Esophagus muscularis mucosa (tissue), 4 donors: ENCODE data around the gene PLEKHH1. TPM values are rescaled to one million over a fixed set of nuclear protein-coding genes. Genes with fewer than 3 reads are reported as not detected.
A peak's percentile ranks its signal among the peaks of the same experiment; 100 is the strongest.

Experiments used
- DNase-seq: peaks from one replicate; pipeline ENCODE4 v3.0.0-alpha.2; 2017; ENCODE audit errors: extremely low spot score
- H3K27ac ChIP-seq, 4 donors: fragments of 200-600 bp; sonication (generic); replicated peaks in 1 of 4; 1 replicate in 3 of 4; 2 replicates in 1 of 4; pipeline ENCODE4 v1.5.1; 2016 to 2019; ENCODE audit warnings: mild to moderate bottlenecking in 1 of 4
- H3K27me3 ChIP-seq, 4 donors: fragments of 200-600 bp; sonication (generic); one replicate each; pipeline versions ENCODE4 v1.5.1 to v1.6.0; 2016 to 2019
- H3K36me3 ChIP-seq, 4 donors: fragments of 200-600 bp; sonication (generic); one replicate each; pipeline ENCODE4 v1.5.1; 2016 to 2019
- H3K4me1 ChIP-seq, 4 donors: fragments of 200-600 bp; sonication (generic); one replicate each; pipeline ENCODE4 v1.5.1; 2016 to 2019
- H3K4me3 ChIP-seq, 4 donors: fragments of 200-600 bp; sonication (generic); 1 replicate in 2 of 4; 2 replicates in 2 of 4; pipeline ENCODE4 v1.5.1; 2016 to 2019; ENCODE audit warnings: mild to moderate bottlenecking in 4 of 4, moderate library complexity in 1 of 4
- H3K9me3 ChIP-seq, 4 donors: fragments of 200-600 bp; sonication (generic); 1 replicate in 3 of 4; 2 replicates in 1 of 4; pipeline ENCODE4 v1.5.1; 2016 to 2019
- CTCF ChIP-seq, 3 experiments: fragments of 200-600 bp in 2 of 3; fragments of 450-650 bp in 1 of 3; sonication (generic) in 2 of 3; IDR thresholded peaks; one replicate each; pipeline ENCODE4 v1.5.1; 2017 to 2019; ENCODE audit warnings: antibody characterized with exemption in 3 of 3, mild to moderate bottlenecking in 2 of 3, moderate library complexity in 1 of 3
- EP300 ChIP-seq: sonication (generic); formaldehyde crosslinking; IDR thresholded peaks from one replicate; pipeline ENCODE4 v1.6.1; 2017; ENCODE audit warnings: antibody characterized with exemption
- POLR2A ChIP-seq: fragments of 450-650 bp; IDR thresholded peaks from one replicate; pipeline ENCODE4 v1.6.1; 2017; ENCODE audit warnings: antibody characterized with exemption, moderate library complexity, mild to moderate bottlenecking, low read depth
- POLR2AphosphoS5 ChIP-seq, 2 donors: sonication (generic); formaldehyde crosslinking; IDR thresholded peaks; one replicate each; pipeline ENCODE4 v1.6.1; 2017; ENCODE audit warnings: antibody characterized with exemption in 2 of 2
- WGBS: methylation state at CpG from one replicate; pipeline ENCODE4 v1.1.5; 2018; 5-methylcytosine and 5-hydroxymethylcytosine counted together
- intact Hi-C: fragments of 100-400 bp; cut with DNase I; formaldehyde crosslinking; loops from one replicate; pipeline ENCODE4 v1.15.1; 2023
- total RNA-seq, 4 donors: library from RNA; depleted of rRNA; stranded (reverse); fragments of >200 nt; gene quantifications; one replicate each; pipeline versions ENCODE4 v1.1.0 to v1.2.1, GENCODE V29; 2016

The PLEKHH1 gene
- total RNA-seq, 4 donors from 2014 or later, result 1.7 to 3.8 (median 2.4) TPM

- Histone ChIP-seq H3K27ac (no peak overlapping the region), H3K9me3 (no peaks in the 10 kb centered on the region), H3K36me3 (peaks cover 0 to 11% (median 0%) of the 10 kb centered on the region in 4 donors), H3K4me3 (no peak overlapping the region), H3K27me3 (no peaks in the 10 kb centered on the region), H3K4me1 (peaks cover 0 to 18% (median 2%) of the 10 kb centered on the region in 4 donors)
- 93% methylated on average over 4 of the region's 4 CpGs for WGBS
- DNase-seq, result no peak
- intact Hi-C loops, result no loop called here
- TF ChIP-seq CTCF (IDR thresholded peaks at IDR 0.05) (no peak), EP300 (no peak), POLR2A (no peak), POLR2AphosphoS5 (IDR thresholded peaks at IDR 0.05) (no peak)
Measured at GRCh38 chr14:67487332-67487731, 45.8 kb upstream of the PLEKHH1 start.

GRCh38 chr14:67487937-67488893 is 44.9 kb upstream of the PLEKHH1 start, which contains the start of gene TMEM229B:
Gene TMEM229B (minus strand): TSS chr14:67488721. CDS start chr14:67473923, 14,798 bp downstream.
- peak within 1 kb of the TSS in 3 of 4 donors; percentile 13 to 42 (median 25) for H3K27ac ChIP-seq
- H3K9me3 ChIP-seq, result peaks cover 0 to 7% (median 4%) of the 10 kb centered on the region in 4 donors
- peaks cover 0 to 11% (median 0%) of the 10 kb centered on the region in 4 donors for H3K36me3 ChIP-seq
- TF ChIP-seq EP300 (no peak), POLR2AphosphoS5 (IDR thresholded peaks at IDR 0.05) (no peak), POLR2A (no peak), CTCF (IDR thresholded peaks at IDR 0.05) (no peak)
- H3K4me3 ChIP-seq, result peak within 1 kb of the TSS; percentile 34 to 52 (median 39)
- WGBS, result 76% methylated on average over 13 of the region's 13 CpGs
- H3K27me3 ChIP-seq, result no peaks in the 10 kb centered on the region
- DNase-seq, result no peak
- peaks cover 0 to 18% (median 2%) of the 10 kb centered on the region in 4 donors for H3K4me1 ChIP-seq
- intact Hi-C loops, result no loop called here

GRCh38 chr14:67490196-67490595 is 42.9 kb upstream of the PLEKHH1 start:
- DNase-seq, result no peak
- peaks cover 0 to 15% (median 11%) of the 10 kb centered on the region in 4 donors for H3K9me3 ChIP-seq
- no peak overlapping the region for H3K4me3 ChIP-seq
- no peaks in the 10 kb centered on the region for H3K27me3 ChIP-seq
- H3K36me3 ChIP-seq, result peaks cover 0 to 8% (median 0%) of the 10 kb centered on the region in 4 donors
- intact Hi-C loops, result no loop called here
- no peak overlapping the region for H3K27ac ChIP-seq
- WGBS, result 86% methylated on average over 4 of the region's 4 CpGs
- H3K4me1 ChIP-seq, result peaks cover 0 to 15% (median 2%) of the 10 kb centered on the region in 4 donors
- TF ChIP-seq POLR2AphosphoS5 (IDR thresholded peaks at IDR 0.05), result no peak
- no peak for TF ChIP-seq CTCF (IDR thresholded peaks at IDR 0.05)

- intact Hi-C loops, result no loop called here
Measured at GRCh38 chr14:67491285-67491684, 41.8 kb upstream of the PLEKHH1 start.

More at GRCh38 chr14:67491285-67491684, 41.8 kb upstream of the PLEKHH1 start:
- TF ChIP-seq EP300 (no peak), POLR2AphosphoS5 (IDR thresholded peaks at IDR 0.05) (no peak), CTCF (IDR thresholded peaks at IDR 0.05) (no peak), POLR2A (no peak)
- Histone ChIP-seq H3K4me3 (no peak overlapping the region), H3K4me1 (peaks cover 0 to 15% (median 2%) of the 10 kb centered on the region in 4 donors), H3K9me3 (peaks cover 0 to 15% (median 11%) of the 10 kb centered on the region in 4 donors), H3K27ac (no peak overlapping the region), H3K36me3 (peaks cover 0 to 2% (median 0%) of the 10 kb centered on the region in 4 donors), H3K27me3 (no peaks in the 10 kb centered on the region)
- DNase-seq, result no peak
- WGBS, result 92% methylated on average over 3 of the region's 3 CpGs
